SK-N-DZ (cell line): ENCODE results near the gene GMPPB.
A peak's percentile ranks its signal among the peaks of the same experiment; 100 is the strongest.
"Not testable (repeated sequence)": the region's sequence is repeated elsewhere in the genome, so short reads cannot be mapped to it uniquely, and the experiment has no call there.

Experiments
- DNase-seq: peaks from one replicate; pipeline ENCODE4 v3.0.0-alpha.2; 2015; ENCODE audit warnings: low spot score

GMPPB gene

DNA sequence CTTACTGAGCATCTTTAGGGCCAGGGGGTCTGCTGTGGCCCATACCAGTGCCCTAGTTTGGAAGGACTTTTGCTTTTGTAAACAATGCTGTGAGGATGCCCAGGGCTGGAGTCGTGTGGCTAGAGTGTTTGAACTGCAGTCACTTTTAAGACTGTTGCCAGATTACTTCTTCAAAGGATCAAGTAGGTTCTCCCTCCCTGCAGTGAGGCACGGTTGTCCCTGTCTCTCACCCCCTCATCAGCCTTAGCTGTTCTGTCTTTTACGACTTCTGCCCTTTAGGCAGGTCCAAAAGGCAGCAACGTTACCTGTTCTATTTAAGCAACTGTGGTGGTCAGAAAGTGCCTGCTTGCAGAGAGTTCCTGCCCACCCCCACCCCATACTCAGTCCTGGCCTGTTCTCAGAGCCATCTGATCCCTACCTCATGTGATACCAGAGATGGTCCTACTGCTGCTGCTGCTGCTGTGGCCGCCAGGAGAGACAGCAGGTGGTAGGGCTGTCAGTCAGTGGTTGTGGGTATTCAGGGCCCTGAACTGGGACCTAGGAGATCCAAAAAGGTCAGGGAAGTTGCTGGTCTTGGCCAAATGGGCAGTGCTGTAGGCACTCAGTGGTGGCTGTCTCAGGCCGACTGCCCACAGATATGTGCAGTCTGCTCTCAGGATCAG lies 29.2 kb downstream of the GMPPB start:
- DNase-seq: not testable (repeated sequence)

- DNase-seq: not testable (repeated sequence)
Measured at GRCh38 chr3:49691481-49691880, 32.3 kb downstream of the GMPPB start.

- DNase-seq: not testable (repeated sequence)
Measured at GRCh38 chr3:49690856-49691255, 32.9 kb downstream of the GMPPB start.

- DNase-seq: not testable (repeated sequence)
Measured at GRCh38 chr3:49689908-49690624, 33.7 kb downstream of the GMPPB start.

- DNase-seq: peak; percentile 90
Measured at GRCh38 chr3:49689046-49689907, 34.5 kb downstream of the GMPPB start, which contains the start of the genes MST1 and RNF123. Gene MST1 (minus strand): TSS chr3:49689474. CDS start chr3:49688691, 783 bp downstream. Gene RNF123 (plus strand): TSS chr3:49689557. CDS start chr3:49691166, 1,609 bp downstream.

- not testable (repeated sequence) for DNase-seq
Measured at GRCh38 chr3:49688338-49689045, 35.3 kb downstream of the GMPPB start.

- not testable (repeated sequence) for DNase-seq
Measured at GRCh38 chr3:49687424-49687795, 36.3 kb downstream of the GMPPB start.

- DNase-seq: not testable (repeated sequence)
Measured at GRCh38 chr3:49686769-49687423, 36.9 kb downstream of the GMPPB start.

DNA sequence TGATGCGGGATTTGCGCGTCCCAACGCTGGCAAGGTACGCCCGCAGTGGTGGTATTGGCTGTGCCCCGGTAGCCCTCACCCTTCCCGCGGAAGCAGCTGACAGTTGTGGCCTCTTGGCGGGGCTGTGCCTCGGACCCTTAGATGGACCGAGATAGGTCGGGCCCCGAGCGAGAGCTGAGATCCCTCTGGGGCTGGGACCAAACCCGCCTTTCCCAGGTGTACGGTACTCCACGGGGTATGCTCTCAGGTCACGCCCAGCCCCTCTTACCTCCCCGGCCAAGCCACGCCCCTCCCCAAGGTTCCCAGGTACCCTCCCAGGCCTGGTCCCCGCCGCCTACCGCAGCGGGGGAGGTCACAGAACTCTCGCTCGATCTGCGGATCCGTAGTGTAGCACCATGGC lies 37.4 kb downstream of the GMPPB start:
- not testable (repeated sequence) for DNase-seq

- DNase-seq: not testable (repeated sequence)
Measured at GRCh38 chr3:49685846-49686245, 37.9 kb downstream of the GMPPB start.

DNA sequence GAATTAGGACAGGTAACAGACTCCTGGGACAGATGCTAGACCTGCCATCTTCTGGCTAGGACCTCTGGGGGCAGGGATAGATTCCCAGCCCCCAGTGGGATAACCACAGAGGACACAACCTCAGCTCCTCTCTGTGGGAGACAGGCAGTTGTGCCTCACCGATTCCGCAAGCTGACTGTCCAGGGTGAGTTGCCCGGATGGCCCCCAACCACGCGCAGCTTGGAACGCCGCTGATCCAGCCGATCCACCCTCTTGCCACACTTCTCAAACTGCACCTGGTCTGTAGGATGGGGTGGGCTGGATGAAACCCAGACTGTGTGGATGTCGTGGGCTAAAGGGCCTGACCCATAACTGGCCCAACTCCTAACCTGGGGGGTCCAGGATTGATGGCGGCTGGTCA lies 38.6 kb downstream of the GMPPB start:
- DNase-seq: not testable (repeated sequence)

GRCh38 chr3:49684453-49684852 lies 39.3 kb downstream of the GMPPB start:
- DNase-seq: not testable (repeated sequence)

DNA sequence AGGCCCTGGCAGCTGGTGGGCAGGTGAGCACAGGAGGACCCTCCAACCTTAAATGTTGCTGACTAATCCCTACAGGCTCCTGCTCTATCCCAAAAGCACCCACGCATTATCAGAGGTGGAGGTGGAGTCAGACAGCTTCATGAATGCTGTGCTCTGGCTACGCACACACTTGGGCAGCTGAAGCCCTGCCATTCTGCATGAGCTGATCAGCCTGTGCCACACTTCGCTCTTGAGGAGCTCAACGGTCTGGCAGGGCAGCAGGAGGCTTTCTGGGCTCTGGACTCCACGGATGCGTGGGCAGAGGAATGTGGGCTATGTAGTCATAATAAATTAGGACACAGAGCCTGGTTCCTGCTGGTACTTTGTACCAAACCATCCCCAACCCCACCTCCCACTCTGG lies 40.6 kb downstream of the GMPPB start:
- DNase-seq: no peak

GRCh38 chr3:49681543-49681942 lies 42.2 kb downstream of the GMPPB start:
- no peak for DNase-seq

GRCh38 chr3:49681232-49681522 lies 42.6 kb downstream of the GMPPB start:
- no peak for DNase-seq

DNA sequence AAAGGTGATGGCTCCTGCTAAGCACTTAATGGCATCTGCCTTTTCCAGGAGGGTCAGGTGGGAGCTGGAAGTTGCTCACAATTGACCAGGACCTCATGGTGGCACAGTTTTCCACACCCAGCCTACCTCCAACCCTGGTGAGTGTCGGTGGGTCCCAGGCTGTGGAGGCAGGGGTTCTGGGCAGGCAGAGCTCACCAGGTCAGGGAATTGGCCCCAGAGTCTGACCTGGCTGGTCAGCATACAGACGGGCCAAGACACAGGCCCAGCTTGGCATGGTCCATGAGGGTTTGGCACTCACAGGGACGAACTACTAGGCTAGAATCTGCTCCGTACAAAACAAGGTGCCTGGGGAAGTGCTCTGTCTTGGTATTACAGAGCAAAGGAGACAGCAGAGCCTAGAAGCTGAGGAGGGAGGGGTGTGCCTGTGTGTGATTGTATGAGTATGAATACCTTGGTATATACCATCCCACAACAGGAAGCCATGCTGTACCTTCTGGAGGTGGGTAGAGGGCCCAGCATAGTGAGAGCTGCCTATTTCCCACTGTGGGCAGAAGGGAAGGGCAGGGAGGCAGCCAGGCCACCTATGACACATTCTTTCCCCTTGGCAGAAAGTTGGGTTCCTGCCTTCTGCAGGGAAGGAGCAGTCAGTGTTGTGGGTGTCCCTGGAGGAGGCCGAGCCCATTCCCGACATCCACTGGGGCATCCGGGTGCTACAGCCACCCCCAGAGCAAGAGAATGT lies 43.1 kb downstream of the GMPPB start:
- DNase-seq: no peak

- DNase-seq: no peak
Measured at GRCh38 chr3:49675912-49676311, 47.8 kb downstream of the GMPPB start.

- no peak for DNase-seq
Measured at GRCh38 chr3:49674497-49674983, 49.2 kb downstream of the GMPPB start.

- peak; percentile 98 for DNase-seq
Measured at GRCh38 chr3:49673715-49674496, 49.8 kb downstream of the GMPPB start, which contains the start of gene APEH. Gene APEH (plus strand): TSS chr3:49674351. CDS start chr3:49674402, 51 bp downstream.
